Nephron progenitor cell (in vitro differentiated cells): Measurements from ENCODE around the gene SSNA1.

Experiments used
- DNase-seq: peaks from one replicate; pipeline ENCODE4 v3.0.0; 2021
- H3K27ac Mint-ChIP-seq: 2 replicates; pipeline ENCODE4 v1.8.0; 2021; ENCODE audit warnings: mild to moderate bottlenecking, moderate library complexity, mixed read lengths
- H3K27me3 Mint-ChIP-seq: 2 replicates; pipeline ENCODE4 v1.8.0; 2021; ENCODE audit warnings: mild to moderate bottlenecking, low read depth, mixed read lengths; ENCODE audit not compliant: poor library complexity
- H3K36me3 Mint-ChIP-seq: 2 replicates; pipeline ENCODE4 v1.8.0; 2021; ENCODE audit warnings: low read depth, mixed read lengths
- H3K4me1 Mint-ChIP-seq: 2 replicates; pipeline ENCODE4 v1.8.0; 2021; ENCODE audit warnings: mixed read lengths
- H3K4me3 Mint-ChIP-seq: 2 replicates; pipeline ENCODE4 v1.8.0; 2021; ENCODE audit warnings: mild to moderate bottlenecking, moderate library complexity, mixed read lengths
- H3K9me3 Mint-ChIP-seq: 2 replicates; pipeline ENCODE4 v1.8.0; 2021; ENCODE audit warnings: mild to moderate bottlenecking, moderate library complexity, mixed read lengths
- CTCF ChIP-seq: fragments of 200-600 bp; sonication (generic); IDR thresholded peaks from 2 replicates; pipeline ENCODE4 v1.5.0; 2021; ENCODE audit warnings: antibody characterized with exemption

The SSNA1 gene

DNA sequence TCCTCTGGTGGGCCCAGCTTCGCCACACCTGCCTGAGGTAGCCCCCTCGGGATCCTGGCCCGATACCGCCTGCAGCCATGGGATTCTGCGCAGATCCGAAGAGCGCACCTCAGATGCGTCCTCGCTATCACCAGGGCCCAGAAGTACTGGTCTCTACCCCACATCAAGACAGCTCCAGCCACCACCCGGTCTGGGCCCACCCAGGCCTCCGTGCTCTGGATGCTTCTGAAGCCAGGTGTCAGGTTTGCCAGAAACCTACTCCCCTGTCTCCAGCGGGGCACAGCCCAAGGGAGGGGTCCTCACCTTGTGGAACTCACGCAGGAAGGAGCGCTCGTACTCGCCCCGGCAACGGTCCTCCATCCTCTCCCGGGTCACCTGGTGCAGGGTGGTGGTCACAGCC lies 2.6 kb upstream of the SSNA1 start:
- no peaks in the 10 kb centered on the region for H3K9me3 Mint-ChIP-seq
- DNase-seq = no peak
- peaks cover 33% of the 10 kb centered on the region for H3K4me1 Mint-ChIP-seq
- no peak overlapping the region for H3K27ac Mint-ChIP-seq
- H3K4me3 Mint-ChIP-seq = no peak overlapping the region
- no peaks in the 10 kb centered on the region for H3K27me3 Mint-ChIP-seq
- TF ChIP-seq CTCF = no peak
- H3K36me3 Mint-ChIP-seq = peaks cover 13% of the 10 kb centered on the region

- H3K9me3 Mint-ChIP-seq = no peaks in the 10 kb centered on the region
- DNase-seq = no peak
- no peaks in the 10 kb centered on the region for H3K27me3 Mint-ChIP-seq
- peaks cover 33% of the 10 kb centered on the region for H3K4me1 Mint-ChIP-seq
- H3K27ac Mint-ChIP-seq = no peak overlapping the region
- H3K4me3 Mint-ChIP-seq = peak overlapping the region; percentile 93
- no peak for TF ChIP-seq CTCF
- peaks cover 14% of the 10 kb centered on the region for H3K36me3 Mint-ChIP-seq
Measured at GRCh38 chr9:137186385-137186784, 2.1 kb upstream of the SSNA1 start.

DNA sequence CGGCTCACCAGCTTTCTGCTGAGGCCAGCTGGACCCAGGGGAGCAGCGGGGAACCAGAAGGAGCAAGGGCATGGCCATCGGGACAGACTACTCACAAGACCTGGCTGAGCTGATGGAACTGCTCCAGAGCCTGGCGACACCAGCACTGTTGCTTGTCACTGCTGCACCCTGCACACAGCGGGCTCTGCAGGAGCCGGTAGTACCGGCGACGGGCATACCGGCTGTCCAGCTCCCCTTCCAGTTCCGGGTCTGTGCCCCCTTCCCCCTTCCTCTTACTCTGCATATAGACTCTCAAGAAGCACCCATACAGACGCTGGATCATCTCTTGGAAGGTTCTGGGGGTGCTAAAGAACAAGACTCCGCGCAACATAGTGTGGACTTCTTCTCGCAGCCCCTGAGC lies 1.1 kb upstream of the SSNA1 start:
- DNase-seq = no peak
- Mint-ChIP-seq H3K4me3 (peak overlapping the region; percentile 93), H3K36me3 (peaks cover 9% of the 10 kb centered on the region), H3K9me3 (no peaks in the 10 kb centered on the region), H3K4me1 (peaks cover 33% of the 10 kb centered on the region), H3K27me3 (no peaks in the 10 kb centered on the region), H3K27ac (peak overlapping the region; percentile 90)
- TF ChIP-seq CTCF = no peak

DNA sequence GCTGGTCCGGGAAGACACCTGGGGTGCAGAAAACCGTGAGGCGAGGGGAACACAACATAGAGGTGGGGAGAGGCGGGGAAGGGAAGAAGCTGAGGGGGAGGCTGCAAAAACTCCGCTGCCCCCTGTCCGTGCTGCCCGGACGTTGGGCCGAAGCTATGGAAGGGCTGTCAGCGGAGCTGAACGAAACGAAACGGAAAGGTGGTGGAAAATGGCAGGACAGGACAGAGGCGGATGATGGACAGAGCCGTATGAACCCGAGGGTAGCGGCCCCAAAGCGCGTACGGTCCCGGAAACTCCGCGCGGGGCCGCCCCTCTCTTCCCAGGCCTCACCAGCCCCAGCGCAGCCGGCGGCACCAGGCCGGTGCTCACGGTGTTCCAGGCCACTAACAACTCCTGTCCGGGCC lies 388 bp upstream of the SSNA1 start:
- H3K9me3 Mint-ChIP-seq = no peaks in the 10 kb centered on the region
- peaks cover 9% of the 10 kb centered on the region for H3K36me3 Mint-ChIP-seq
- peak overlapping the region; percentile 90 for H3K27ac Mint-ChIP-seq
- H3K4me3 Mint-ChIP-seq = peak overlapping the region; percentile 93
- no peak for TF ChIP-seq CTCF
- no peak for DNase-seq
- no peaks in the 10 kb centered on the region for H3K27me3 Mint-ChIP-seq
- H3K4me1 Mint-ChIP-seq = peaks cover 33% of the 10 kb centered on the region

DNA sequence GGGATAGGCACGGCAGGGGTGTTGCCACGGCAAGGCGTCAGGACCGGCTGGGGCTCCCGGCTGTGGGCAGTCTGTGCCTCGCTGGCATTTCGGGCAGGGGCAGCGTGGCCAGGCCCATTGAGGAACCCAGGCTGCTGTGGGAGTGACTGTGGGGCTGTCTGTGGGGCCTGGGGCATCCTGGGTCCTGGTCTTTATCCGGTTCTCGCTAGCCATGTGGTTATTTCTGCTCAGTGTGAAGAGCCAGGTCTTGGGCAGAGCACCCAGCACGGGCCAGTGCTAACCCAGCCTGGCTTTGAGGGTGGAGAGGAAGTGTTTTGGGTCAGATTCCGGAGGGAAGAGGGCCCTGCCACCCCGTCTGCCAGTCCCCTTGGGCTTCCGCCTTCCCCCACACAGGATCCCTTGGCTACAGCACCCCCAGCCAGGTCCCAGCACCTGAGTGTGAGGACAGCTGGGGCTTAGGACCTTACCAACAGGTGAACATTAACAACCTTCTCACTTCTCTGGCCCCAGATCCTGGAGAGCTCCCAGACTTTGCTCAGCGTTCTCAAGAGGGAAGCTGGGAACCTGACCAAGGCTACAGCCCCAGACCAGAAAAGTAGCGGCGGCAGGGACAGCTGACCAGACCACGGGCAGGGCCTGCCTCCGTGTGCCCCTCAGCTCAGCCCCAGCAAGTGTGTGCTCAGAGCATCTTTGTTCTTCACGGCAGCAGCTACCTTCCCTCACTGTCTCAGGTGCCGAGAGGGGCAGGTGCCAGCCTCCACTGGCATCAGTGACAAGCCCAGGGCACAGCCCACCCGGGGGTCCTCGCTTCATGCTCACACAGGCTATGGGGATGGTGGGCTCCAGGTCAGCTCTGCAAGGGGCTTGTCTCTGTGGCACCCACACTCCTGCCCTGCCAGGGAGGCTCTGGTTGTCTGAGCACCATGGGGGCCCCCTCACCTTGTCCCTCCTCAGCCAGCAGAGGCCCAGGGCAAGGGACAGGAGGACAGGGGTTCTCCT lies 1.1 kb downstream of the SSNA1 start:
- no peak for DNase-seq
- Mint-ChIP-seq H3K4me1 (peaks cover 33% of the 10 kb centered on the region), H3K36me3 (peaks cover 4% of the 10 kb centered on the region), H3K4me3 (peak overlapping the region; percentile 96), H3K9me3 (no peaks in the 10 kb centered on the region), H3K27ac (peak overlapping the region; percentile 99), H3K27me3 (no peaks in the 10 kb centered on the region)
- TF ChIP-seq CTCF = no peak
